Forelimb muscle (tissue), 1 donor: ENCODE data around the gene ATXN10. TPM values are rescaled to one million over a fixed set of nuclear protein-coding genes. Genes with fewer than 3 reads are reported as not detected.
A peak's percentile ranks its signal among the peaks of the same experiment; 100 is the strongest.
"Not testable (repeated sequence)": the region's sequence is repeated elsewhere in the genome, so short reads cannot be mapped to it uniquely, and the experiment has no call there.

Experiments used
- DNase-seq: peaks from one replicate; pipeline ENCODE4 v3.0.0-alpha.2; 2013; ENCODE audit warnings: low read depth
- polyA plus RNA-seq: library from polyadenylated mRNA; unstranded; fragments of 120-200 nt; gene quantifications from one replicate; pipeline ENCODE4 v1.2.1, GENCODE V29; 2013; ENCODE audit not compliant: insufficient read length

The ATXN10 gene, protein sequence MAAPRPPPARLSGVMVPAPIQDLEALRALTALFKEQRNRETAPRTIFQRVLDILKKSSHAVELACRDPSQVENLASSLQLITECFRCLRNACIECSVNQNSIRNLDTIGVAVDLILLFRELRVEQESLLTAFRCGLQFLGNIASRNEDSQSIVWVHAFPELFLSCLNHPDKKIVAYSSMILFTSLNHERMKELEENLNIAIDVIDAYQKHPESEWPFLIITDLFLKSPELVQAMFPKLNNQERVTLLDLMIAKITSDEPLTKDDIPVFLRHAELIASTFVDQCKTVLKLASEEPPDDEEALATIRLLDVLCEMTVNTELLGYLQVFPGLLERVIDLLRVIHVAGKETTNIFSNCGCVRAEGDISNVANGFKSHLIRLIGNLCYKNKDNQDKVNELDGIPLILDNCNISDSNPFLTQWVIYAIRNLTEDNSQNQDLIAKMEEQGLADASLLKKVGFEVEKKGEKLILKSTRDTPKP
- 170 TPM for polyA plus RNA-seq

- peak; percentile 45 for DNase-seq
Observed at GRCh38 chr22:45671783-45672563, at the start of gene ATXN10. Gene ATXN10 (plus strand): TSS chr22:45671834. CDS start chr22:45672064, 230 bp downstream.

- no peak for DNase-seq
Observed at GRCh38 chr22:45621836-45622600, 49.6 kb upstream of the ATXN10 start.

GRCh38 chr22:45623464-45624145 lies 48.0 kb upstream of the ATXN10 start:
- not testable (repeated sequence) for DNase-seq

- DNase-seq, result no peak
Observed at GRCh38 chr22:45626198-45626651, 45.4 kb upstream of the ATXN10 start.

DNA sequence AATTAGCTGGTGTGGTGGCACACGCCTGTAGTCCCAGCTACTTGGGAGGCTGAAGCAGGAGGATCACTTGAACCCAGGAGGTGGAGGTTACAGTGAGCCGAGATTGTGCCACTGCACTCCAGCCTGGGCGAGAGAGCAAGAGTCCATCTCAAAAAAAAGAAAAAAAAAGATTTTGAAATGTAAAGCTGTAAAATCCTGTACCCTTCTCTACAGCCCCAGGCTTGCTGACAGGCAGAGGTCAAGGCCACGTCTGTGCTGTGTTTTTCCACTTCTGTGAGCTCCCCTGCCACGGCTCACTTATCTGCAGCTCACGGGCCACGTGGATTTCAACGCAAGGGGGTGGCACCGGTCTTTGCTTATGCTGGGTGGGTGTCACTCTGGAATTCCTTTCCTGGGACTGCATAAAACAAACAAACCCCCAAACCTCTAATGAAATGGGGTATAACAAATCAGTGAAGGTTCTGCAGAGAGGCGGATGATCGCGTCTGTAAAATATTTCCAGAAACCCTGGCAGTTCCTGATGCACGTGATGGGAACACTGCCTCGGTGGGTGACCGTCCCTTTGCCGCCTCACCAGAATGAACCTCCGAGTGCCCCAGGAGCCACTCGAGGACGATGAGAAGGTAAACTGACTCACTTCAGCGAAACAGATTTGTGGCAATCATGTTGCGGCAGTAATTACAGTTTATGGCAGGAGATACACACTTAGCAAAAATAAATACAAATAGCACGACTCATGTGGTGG lies 44.0 kb upstream of the ATXN10 start:
- DNase-seq, result no peak

- no peak for DNase-seq
Observed at GRCh38 chr22:45628515-45628914, 43.1 kb upstream of the ATXN10 start.

GRCh38 chr22:45629469-45630089 lies 42.1 kb upstream of the ATXN10 start:
- no peak for DNase-seq

- no peak for DNase-seq
Observed at GRCh38 chr22:45630436-45630835, 41.2 kb upstream of the ATXN10 start.

DNA sequence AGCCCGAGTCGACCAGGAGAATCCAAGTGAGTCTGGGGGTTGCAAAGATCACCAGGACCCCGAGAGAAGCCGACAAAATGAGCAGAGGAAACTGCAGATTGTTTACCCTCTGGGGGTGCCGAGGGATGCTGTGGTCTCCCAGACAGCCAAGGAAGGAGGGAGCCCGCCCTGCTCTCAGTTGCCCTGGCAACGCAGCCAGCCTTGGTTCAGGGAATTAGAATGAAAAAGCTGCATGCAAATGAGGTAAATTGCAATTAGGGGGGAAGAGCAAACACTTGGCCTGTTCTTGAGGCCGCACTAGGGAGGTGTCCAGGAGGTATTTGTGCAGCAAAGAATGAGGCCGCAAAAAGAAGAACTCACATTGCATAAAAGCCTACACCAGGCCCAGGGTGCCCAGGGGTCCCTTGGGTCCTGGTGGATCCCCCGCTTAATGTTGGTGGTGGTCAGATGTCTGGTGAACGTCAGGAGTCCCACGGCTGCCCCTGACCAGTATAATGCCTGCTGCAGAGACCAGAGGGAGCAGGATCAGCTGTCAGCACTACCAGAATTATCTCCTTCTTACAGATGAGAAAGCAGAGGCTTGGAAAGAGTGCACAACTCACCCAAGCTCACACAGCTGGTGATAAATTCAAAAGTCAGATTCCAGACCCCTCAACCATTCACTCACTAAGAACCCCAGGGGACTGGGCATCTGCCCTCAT lies 40.3 kb upstream of the ATXN10 start:
- no peak for DNase-seq

GRCh38 chr22:45631841-45632238 lies 39.8 kb upstream of the ATXN10 start:
- DNase-seq, result no peak

DNA sequence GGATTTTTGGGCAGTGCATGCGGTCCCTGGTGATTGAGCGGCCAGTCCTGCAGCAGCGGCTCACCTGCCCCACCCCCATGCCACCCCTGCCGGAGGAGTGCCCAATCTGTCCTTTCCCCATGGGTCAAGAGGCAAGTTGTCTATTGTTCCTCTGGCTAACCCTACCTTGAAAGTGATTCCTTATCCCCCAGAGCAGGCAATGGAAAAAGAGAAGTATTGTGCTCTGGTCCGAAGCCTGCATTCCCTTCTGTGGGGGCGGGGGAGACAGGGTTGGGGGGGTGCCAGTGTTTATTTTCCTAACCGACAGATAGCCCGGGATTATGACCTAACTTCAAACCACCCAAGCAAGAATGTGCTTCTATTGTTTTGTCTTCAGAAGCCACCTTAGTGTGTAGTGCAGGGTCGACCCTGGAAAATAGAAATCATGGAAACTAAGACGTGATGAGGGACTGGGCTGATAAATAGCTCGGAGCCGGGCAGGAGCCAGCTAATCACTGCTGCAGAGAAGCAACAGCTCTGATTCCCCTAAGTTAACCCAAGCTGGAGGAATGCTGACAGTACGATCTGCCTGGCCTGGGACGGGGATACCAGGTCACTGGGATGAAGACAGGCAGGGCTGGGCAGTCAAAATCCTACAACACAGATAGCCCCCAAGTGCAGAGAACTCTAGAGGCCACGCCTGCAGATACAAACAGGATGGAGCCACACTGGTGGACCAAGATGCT lies 38.7 kb upstream of the ATXN10 start:
- no peak for DNase-seq

- DNase-seq, result no peak
Observed at GRCh38 chr22:45636683-45637082, 35.0 kb upstream of the ATXN10 start.

DNA sequence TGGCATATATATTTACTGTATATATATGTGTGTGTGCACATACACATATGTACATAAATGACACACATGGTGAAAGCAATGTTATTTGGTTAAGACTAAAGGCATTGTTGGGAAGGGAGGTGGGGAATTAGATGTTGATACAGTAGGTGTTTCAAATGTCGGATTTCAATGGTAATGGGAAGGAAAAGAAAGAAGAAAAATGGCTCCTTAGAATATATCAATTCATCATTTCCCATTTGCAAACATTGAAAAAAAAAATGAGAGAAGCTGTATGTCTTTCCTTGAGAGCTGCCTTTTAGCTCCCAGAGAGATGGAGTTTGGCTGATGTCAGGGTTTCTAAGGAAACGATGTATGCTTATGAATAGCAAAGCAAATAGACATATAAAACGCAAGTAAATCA lies 33.4 kb upstream of the ATXN10 start:
- no peak for DNase-seq

- DNase-seq, result no peak
Observed at GRCh38 chr22:45638834-45639746, 32.5 kb upstream of the ATXN10 start.

- DNase-seq, result no peak
Observed at GRCh38 chr22:45639747-45640102, 31.9 kb upstream of the ATXN10 start.

- no peak for DNase-seq
Observed at GRCh38 chr22:45640291-45640940, 31.2 kb upstream of the ATXN10 start.

DNA sequence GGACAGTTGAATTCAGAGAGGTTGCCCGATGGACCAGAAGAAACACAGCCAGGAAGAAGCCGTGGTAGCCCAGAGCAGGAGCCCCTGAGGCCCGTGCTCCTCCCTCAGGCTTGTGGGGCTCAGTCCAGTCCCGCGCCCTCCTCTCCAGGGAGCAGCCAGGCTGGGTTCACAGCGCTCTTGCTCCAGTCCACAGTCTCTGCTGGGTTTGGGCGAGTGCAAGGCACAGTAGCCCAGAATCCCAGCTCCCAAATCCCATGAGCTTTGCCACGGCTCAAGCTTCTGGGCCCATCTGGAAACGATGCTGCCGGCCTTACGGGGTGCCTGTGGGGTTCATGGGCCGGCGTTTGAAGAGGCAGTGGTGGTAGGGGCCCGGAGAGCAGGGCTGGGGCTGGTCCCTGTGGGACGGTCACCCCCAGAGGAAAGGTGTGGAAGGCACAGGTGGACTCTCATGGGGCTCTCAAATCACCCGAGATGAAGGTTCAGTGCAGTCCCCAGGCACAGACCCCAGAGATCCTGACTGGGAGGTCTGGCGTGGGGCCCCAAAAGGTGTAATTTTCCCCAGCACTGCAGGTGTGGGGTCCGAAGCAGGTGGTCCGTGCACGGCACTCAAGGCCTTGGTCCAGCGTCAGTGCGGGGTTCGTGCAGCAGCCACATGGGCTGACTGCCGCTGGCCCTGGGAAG lies 30.6 kb upstream of the ATXN10 start:
- DNase-seq, result no peak
